Glomerular visceral epithelial cell (primary cell): ENCODE measurements around the gene DUSP5.
A peak's percentile ranks its signal among the peaks of the same experiment; 100 is the strongest.

ENCODE experiments used
- DNase-seq: peaks from one replicate; pipeline ENCODE4 v3.0.0-alpha.2; 2016; ENCODE audit errors: extremely low spot score

The DUSP5 gene

GRCh38 chr10:110546077-110546476 is 48.4 kb downstream of the DUSP5 start:
- no peak for DNase-seq

GRCh38 chr10:110546499-110547110 is 48.9 kb downstream of the DUSP5 start:
- no peak for DNase-seq

GRCh38 chr10:110547139-110547761 is 49.5 kb downstream of the DUSP5 start:
- DNase-seq, result peak; percentile 60

GRCh38 chr10:110548002-110548401 is 50.3 kb downstream of the DUSP5 start:
- no peak for DNase-seq

GRCh38 chr10:110549211-110549610 is 51.5 kb downstream of the DUSP5 start:
- DNase-seq, result no peak

- no peak for DNase-seq
Observed at GRCh38 chr10:110553905-110554304, 56.2 kb downstream of the DUSP5 start.

- no peak for DNase-seq
Observed at GRCh38 chr10:110556296-110556695, 58.6 kb downstream of the DUSP5 start.

GRCh38 chr10:110556969-110557601 is 59.4 kb downstream of the DUSP5 start:
- peak; percentile 27 for DNase-seq

GRCh38 chr10:110558041-110558440 is 60.3 kb downstream of the DUSP5 start:
- DNase-seq, result no peak

- DNase-seq, result no peak
Observed at GRCh38 chr10:110560012-110560411, 62.3 kb downstream of the DUSP5 start.
